C4-2B (cell line): ENCODE results near the gene DST.

Experiments
- CTCF ChIP-seq: fragments of 450-650 bp; conservative IDR thresholded peaks from 2 replicates; pipeline ENCODE4 v1.5.1; 2017; ENCODE audit warnings: mild to moderate bottlenecking
- ZFX ChIP-seq: fragments of 450-650 bp; IDR thresholded peaks from 2 replicates; pipeline ENCODE4 v1.6.1; 2017

GRCh38 chr6:56624728-56625069, 18.0 kb downstream of the DST start:
- no peak for TF ChIP-seq CTCF
- TF ChIP-seq ZFX: no peak
